ENCODE data around the gene COMMD1.

DNA sequence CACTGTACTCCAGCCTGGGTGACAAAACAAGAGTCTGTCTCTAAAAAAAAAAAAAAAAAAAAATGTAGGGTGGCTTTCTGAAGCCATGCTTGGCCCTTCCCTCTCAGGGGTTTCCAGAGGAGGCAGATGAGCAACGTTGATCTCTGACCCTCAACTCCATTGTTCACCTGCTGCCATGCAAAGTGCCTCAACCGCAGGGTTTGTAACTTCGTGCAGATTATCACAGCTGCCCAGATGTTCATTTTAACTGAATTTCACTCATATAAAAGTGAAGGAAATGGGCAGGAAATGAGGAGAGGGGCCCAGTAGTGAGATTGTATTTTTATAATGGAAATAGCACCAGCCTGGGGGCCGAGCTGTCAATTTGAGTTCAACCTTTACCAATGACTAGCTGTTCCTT, 275.5 kb downstream of the COMMD1 start:
- TF ChIP-seq, protein P1, sequence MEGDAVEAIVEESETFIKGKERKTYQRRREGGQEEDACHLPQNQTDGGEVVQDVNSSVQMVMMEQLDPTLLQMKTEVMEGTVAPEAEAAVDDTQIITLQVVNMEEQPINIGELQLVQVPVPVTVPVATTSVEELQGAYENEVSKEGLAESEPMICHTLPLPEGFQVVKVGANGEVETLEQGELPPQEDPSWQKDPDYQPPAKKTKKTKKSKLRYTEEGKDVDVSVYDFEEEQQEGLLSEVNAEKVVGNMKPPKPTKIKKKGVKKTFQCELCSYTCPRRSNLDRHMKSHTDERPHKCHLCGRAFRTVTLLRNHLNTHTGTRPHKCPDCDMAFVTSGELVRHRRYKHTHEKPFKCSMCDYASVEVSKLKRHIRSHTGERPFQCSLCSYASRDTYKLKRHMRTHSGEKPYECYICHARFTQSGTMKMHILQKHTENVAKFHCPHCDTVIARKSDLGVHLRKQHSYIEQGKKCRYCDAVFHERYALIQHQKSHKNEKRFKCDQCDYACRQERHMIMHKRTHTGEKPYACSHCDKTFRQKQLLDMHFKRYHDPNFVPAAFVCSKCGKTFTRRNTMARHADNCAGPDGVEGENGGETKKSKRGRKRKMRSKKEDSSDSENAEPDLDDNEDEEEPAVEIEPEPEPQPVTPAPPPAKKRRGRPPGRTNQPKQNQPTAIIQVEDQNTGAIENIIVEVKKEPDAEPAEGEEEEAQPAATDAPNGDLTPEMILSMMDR (IDR thresholded peaks at IDR 0.05; ENCODE audit: extremely low read depth in 1 of 2, insufficient read depth in 1 of 2, low read depth in 1 of 2, low read length in 2 of 2): no peak
- TF ChIP-seq POLR2A (IDR thresholded peaks at IDR 0.05; ENCODE audit: low read depth, low read length): no peak
- no peak for TF ChIP-seq GATA2 (IDR thresholded peaks at IDR 0.05; ENCODE audit: insufficient read depth, insufficient read length, low read depth, low read length)
